HCEC 1CT (cell line): ENCODE data around the gene DMGDH.
A peak's percentile ranks its signal among the peaks of the same experiment; 100 is the strongest.
"Not testable (repeated sequence)": the region's sequence is repeated elsewhere in the genome, so short reads cannot be mapped to it uniquely, and the experiment has no call there.

ENCODE experiments used
- DNase-seq: peaks from one replicate; pipeline ENCODE4 v3.0.0-alpha.2; 2017

Gene DMGDH

DNA sequence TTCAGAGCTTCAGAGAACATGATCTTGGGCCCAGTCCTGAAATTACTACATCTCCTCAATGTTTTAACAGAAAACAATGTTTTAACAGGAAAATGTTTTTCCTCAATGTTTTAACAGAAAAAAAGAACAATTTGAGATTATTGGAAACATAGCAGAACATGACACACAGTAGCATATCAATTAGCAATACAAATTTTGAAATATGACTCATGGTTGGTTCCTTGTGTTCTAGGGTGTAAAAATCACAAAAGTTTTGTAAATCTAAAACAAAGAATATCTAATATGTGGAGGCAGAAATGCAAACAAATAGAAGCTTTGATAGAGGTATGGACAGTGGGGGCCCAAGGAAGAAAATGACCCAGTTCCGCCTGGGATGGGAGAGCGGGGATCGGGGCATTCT lies 61.6 kb downstream of the DMGDH start:
- DNase-seq: no peak

DNA sequence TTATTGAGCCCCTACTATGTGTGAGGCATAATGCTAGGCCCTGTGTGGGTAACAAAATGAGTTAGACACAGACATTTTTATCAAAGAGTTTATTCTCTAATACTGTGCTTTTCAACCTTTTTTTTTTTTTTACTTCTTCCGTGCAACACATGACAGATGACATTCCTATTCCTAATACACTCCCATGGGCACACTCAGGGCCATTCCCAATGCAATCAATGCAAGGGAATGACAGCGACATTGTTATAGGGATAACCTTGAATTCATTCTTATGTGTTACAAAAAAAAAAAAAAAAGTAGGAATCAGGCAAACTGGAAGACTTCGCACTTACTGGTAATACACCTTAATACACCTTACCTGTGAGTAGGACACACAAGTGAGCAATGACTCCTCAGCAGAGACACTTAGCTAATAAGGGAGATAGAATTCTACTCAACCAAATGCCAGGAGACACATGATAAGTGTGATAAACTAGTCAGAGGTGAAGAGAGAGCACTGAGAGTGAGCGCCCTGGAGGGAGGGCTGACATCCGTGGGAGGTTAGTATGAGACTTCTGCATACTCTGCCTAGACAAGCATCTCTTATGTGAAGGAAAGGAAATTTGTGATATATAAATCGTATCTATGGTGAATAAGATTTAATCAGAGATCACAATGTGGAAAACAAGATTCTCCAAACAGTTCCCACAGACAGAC lies 63.4 kb downstream of the DMGDH start:
- no peak for DNase-seq

DNA sequence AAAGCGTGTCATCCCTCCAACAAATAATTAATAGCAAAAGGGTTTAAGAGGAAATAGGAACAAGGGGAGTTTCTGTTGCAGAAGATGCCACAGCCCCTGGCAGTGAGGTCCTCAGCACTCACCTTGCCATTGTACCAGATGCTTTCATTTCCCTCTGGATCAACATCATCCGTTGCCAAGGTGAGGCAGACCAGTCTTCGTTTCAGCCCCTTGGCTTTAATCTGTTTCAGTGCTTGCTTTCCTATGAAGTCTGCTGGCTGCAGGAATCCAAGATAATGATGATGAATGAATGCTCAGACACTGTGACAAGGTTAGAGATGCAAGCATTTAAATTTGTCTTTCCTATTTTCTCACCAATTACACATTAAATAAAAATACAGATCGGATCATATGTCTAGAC lies 64.3 kb downstream of the DMGDH start:
- no peak for DNase-seq

DNA sequence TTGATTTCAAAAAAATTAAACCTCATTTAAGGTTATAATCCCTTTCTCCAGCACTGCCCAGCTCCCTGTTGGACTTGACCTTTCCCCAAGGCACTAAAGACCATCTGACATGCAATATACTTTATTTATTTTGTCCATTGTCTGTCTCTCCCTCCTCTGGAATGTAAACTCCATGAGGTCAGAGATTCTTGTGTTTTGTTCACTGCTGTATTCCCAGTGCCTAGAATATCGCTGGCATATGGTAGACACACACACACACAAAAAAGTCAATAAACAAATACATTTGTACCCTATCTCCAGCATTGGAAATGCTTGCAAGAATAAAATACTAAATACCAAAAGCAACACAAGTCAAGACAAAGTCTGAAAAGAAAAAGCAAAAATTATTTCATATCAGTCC lies 67.1 kb downstream of the DMGDH start:
- DNase-seq: no peak

DNA sequence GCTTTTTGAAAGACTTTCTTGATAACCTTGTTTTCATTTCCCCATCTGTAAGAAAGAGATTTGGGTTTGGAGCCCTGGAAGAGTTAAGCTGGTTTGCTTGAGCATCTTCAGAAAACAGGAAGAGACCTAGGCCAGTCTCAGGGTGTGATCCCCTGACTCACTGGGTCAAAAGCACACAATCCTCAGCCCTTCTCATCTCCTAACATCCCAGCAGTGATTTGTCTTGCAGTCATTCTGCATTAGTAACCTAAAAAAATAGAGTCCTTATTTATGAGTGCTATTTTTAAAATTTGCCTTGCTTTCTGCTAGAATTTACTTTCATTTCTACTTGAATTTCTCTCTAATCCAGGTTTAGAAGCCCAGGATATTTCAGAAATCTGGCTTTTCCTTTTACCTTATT lies 68.0 kb downstream of the DMGDH start:
- peak; percentile 19 for DNase-seq

DNA sequence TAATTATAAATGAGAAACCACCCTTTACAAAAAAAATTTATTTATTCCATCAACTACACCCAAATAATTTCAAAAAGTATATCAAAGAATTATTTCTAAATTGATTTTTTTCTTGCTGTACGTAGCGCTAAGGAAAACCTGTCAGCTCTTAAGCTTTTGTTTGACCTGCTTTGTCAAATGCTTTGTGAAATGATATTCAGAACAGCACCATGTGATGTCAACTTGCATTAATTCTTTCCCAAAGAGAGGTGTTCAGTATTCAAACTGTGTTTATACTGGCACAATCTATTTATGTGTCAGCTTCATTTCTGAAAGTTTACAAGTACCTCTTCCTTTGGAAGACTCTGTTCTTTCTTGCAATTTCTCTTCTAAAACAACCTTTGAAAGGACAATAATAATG lies 72.4 kb downstream of the DMGDH start:
- DNase-seq: no peak

DNA sequence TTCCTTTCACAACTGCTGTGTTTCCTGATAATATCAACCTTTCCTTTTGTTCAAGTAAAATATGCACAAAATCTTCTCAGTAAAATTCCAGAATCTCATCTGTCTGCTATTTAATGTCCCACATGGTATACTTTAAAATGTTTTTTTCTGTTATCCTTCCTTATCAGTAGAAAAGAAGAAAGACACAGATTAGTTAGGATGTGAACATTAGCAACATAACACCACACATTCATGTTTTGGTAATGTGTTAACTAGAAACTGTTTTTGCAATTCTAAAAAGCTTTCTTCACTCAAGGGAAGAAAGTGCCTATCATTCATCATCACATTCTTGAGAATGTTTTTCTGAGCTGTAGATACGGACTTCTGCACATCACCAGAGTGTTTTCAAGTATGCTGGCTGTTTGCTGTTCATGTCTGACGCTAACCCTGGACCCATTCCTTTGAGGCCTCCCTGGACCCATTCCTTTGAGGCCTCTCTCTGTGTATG lies 73.9 kb downstream of the DMGDH start:
- DNase-seq: no peak

DNA sequence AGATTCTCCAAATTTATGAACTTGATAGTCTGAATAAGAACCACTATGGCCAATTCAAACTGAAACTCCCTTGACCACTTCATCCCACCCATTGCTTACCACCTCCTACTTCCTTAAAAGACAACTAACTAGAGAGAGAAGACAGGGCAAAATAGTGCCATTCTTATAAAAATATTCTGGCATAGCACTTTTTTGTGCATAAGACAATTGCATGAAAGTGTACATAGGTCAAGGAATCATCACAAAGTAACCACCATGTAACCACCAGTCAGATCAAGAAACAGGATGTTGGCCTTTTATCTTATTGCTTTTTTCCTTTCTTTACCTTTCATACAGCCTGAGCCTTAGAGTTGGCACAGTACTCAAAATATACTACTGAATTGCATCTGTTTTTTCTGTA lies 76.3 kb downstream of the DMGDH start:
- no peak for DNase-seq

DNA sequence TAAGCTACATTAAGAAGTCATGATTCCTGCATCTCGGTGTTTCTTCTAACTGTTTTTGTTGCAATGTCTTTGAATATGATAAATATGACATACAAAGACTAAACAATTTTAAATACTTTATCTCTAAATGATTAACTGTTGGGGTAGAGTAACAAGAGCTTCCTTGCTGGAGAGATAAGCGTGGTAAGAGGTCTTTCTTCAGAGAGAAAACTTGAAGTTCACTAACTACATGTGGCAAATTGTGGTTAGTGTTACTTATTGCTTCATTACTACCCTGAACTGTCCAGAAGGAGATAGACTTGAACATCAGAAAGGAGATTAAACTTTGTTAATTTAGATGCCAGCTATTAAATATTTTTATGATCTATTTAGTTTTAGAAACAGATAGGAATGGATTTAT lies 77.3 kb downstream of the DMGDH start:
- DNase-seq: no peak

DNA sequence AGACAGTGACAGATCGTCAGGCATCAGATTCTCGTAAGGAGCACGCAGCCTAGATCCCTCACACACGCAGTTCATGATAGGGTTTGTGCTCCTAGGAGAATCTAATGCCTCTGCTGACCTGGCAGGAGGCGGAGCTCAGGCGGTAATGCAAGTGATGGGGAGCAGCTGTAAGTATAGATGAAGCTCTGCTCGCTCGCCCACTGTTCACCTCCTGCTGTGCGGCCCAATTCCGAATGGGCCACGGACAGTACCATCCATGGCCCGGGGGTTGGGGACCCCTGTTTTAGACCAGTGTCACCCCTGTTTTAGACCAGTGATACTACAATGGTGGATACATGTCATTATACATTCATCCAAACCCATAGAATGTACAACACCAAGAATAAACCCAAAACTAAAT lies 80.4 kb downstream of the DMGDH start:
- no peak for DNase-seq

DNA sequence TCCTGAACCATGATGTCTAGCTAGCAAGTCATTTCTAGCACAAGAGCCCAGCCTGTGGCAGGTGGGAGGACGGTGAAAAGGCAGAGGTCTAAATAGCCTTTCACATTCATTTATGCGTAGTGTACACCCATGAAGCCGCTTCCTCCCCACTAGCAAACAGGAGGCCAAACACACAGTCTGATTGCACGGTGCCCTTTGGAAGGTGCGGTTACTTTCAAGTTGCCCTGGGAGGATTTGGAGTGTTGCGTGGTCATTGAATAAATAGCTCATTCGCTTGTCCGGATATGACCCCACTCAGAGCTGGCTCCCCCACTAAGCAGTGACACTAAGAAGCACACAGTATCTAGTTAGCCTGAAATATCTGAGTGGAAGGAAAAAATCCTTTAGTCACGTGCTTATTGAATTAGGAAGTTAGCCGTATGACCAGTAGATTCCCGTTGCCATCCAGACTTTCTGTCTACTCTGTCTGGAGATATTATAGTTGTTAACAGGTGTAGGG lies 83.7 kb downstream of the DMGDH start:
- peak; percentile 32 for DNase-seq

DNA sequence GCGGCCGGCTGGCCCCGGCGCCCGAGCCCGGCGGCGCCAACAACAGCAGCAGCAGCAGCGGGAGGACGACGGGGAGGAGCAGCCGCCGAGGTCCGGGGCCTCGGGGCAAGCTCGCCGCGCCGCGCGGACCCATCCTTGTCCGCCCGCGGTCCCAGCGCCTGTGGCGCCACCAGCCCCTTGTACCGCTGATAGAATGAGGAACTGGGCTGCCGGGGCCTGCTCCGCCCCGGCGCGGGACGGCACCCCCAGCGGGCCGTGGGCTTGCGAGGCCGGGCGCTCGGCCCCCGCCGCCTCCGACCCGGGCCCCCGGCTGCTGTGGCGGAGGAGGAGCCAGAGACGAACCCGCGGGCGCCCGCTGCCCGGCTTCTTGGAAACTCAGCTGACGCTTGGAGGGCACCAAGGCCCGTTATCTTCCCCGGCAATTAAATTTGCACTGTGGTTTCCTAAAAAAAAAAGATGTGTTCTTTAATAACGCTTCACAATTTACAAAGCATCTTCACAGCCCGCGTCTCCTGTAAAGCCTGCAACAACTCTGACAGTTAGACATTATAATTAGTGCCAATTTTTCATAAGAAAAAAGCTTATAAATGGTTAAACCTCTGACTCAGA lies 84.3 kb downstream of the DMGDH start, which contains the start of gene ARSB:
TSS of gene ARSB (minus strand) at position 195 of the 609 bp plus-strand sequence. CDS start at position 133, 62 bp downstream.
- no peak for DNase-seq

DNA sequence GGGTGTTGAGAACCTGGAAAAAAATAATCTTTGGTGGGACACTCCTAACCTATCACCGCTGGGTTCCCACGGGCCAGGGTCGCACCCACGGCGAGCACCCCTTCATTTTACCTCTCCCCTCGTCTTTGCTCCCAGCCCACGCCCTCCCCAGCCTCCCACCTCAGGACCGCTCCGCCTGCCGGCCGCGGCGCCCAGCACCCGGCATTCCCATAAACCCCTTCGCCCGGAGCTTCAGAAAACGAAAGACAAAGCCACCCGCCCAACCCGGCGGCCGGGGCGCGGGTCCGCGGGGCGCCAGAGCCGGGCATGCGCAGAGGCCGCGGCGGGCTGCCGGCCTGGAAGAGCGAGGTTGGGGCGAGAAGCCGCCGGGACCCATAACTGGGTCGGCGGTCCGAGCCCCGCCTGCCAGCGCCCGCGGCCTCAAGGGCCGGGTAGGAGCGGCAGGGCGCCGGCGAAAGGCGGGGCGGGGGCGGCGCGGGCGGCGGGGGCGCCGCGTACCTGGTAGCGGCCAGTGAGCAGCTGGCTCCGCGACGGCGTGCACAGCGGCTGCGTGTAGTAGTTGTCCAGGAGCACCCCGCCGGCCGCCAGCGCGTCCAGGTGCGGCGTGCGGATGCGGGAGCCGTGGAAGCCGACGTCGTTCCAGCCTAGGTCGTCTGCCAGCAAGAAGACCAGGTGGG lies 84.9 kb downstream of the DMGDH start:
- DNase-seq: peak; percentile 82

DNA sequence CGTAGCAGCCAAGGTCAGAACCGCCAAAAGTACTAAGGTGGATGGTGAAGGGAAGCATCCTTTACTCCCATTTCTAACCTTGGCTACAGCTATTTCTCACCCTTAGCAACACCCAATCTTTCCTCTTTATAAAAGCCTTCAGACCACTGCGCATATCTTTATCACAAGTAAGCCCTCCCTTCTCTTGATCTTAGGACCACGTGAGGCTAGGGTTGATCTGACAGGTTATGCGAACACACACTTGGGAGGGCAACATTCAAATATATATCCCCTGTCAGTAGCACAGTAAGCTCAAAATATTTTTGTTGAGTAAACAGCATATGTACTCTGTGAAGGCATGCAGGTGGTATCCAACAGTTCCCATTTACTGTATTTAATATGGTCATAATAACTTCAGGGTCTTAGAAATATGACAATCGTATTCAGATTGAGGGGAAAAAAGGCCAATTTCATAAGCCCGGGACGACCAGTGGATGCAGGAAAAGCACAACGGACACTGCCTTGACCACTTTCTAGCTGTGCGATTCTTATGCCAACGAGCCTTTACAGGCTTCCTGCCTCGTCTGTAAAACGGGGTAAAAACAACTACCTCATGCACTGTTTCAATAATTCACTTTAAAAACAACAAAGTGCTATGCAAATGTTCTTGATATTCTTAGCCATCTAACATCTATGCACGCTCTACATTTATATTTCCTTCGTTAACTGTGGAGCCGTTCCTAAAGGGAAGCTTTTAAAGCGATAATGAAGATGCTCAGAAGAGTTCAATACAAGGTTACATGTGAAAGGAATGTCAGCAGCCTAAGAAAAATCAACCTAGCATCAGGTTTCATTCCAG lies 85.7 kb downstream of the DMGDH start:
- DNase-seq: no peak

DNA sequence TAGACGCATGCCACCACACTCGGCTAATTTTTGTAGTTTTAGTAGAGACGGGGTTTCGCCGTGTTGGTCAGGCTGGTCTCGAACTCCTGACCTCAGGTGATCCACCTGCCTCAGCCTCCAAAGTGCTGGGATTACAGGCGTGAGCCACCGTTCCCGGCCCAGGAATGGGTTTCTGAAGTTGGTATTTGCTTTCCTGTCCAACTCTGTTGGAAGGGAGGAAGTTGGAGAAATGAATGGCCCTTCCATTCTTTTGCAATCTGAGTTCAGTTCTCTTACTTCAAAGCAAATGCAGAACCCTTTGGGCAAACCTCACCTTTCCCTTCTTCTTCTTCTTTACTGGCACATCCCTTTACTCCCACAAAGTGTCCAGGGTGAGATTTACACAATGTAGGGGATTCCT lies 86.3 kb downstream of the DMGDH start:
- not testable (repeated sequence) for DNase-seq

DNA sequence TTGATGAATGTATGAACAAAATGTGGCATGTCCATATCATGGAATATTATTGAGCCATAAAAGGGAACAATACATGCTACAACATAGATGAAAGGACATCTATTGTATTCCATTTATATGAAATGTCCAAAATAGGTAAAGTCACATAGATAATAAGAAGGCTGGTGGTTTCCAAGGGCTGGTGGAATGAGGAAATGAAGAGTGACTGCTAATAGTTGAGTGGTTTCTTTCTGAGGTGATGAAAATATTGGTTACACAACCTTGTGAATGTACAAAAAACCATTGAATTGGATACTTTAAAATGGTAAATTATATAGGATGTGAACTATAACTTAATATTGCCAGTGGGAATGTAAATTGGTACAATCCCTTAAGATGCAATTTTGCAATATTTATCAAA lies 89.6 kb downstream of the DMGDH start:
- DNase-seq: no peak

DNA sequence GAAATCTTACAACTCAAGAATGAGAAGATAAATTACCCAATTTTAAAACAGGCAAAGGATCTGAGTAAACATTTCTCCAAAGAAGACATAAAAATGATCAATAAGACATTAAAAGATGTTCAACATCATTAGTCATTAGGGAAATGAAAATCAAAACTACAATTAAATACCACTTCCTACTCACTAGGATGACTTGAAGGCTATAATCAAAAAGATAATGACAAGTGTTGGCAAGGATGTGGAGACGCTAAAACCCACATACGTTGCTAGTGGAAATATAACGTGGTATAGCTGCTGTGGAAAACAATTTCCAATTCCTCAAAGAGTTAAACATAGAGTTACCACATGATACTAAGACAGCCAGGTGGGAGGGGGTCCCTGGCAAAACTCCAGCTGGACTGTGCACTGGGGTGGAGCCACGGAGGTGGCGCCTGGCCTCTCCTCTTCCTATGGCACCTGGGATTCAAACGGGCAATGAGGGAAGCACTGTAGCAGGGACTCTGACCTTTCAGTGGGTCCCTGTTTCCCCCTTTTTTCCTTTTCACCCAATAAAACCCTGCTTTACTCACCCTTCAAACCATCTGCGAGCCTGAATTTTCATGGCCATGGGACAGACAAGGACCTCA lies 90.2 kb downstream of the DMGDH start:
- DNase-seq: no peak

DNA sequence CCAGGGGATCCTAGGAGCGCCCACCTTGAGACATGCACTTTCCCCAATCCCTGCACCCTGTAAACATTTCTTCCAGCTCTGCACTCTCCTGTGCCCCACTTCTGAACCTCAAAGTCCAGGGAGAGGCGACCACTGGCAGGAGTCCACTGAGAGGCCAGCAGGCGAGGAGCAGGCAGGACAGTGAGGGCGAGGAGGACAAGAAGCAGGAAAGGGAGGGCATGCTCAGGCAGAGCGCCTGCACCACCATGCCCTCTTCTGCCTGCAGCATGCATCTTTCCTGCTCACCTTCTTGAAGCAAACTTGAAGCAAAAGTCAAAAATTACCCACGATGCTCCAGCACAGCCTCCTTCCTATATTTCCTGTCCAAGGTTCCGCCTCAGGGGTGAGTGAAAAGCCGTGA lies 94.4 kb downstream of the DMGDH start:
- DNase-seq: no peak

DNA sequence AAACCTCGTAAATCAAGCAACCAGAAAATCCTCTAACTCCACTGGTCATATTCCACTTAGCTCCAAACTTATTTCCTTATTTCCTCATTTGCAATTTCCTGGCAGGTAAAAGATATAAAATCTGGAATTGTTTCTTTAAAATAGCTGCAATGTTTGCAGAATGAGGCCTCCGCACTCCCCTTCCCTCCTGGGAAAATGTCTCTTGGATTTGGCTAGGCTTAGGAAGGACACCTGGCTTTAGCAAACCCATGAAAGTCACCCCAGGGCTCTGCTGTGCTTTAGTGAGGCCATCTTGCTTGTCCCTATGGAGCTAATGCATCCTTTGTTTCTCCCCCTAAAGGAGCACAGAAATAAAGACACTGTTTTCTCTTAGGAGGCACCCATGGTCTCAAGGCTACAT lies 94.9 kb downstream of the DMGDH start:
- DNase-seq: no peak

DNA sequence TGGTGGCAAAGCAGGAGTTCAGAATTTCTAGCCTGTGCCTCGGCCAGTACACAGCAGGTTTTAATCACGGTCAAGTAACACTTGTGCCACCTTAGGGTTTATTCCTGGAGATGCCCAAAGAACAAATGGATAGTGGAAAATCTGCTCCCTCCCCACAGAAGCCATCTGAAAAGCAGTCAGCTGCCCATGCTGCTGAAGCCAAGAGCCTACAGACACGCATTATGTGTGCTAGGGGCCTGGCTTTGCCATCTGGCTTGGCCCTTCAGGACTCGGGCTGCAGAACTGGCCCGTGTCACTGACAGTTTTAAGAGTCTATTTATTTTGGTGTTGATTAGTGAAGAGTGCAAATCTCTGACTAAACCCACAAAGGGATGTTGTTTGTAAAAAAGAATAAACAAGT lies 95.5 kb downstream of the DMGDH start:
- no peak for DNase-seq

DNA sequence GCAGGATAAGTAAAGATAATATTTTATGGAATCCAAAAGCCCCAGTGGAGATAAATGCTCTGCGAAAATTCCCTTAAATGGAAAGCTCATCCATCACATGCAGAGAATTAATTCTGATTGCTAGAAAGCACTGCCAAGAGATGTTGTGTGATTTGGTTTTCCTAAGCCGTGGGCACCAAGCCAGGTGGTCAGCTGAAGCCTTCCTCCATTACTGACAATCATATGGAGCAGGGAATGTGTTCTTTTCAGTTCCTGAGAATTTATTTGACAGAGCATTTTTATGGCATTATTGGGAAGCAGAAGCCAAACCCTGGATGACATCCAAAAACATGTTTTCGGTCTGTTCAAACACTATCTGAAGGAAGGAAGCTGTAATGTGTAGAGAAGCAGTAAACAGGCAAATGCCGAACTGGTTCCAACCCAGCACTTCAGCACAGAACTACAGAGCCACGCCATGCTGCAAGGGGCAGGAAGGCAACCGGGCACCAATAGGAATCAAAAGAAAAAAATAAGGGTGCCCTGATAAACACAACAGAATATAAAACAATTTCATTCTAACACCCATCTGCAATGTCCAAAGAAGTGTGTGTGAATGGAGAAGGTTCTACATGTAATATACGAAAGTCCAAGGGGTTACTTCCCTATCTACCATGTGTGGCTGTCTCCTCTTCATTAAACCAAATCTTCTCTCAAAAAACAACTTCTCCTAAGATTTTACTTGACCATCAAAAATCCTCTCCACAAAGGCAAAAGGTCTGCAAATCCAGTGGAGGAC lies 96.6 kb downstream of the DMGDH start:
- peak; percentile 23 for DNase-seq

DNA sequence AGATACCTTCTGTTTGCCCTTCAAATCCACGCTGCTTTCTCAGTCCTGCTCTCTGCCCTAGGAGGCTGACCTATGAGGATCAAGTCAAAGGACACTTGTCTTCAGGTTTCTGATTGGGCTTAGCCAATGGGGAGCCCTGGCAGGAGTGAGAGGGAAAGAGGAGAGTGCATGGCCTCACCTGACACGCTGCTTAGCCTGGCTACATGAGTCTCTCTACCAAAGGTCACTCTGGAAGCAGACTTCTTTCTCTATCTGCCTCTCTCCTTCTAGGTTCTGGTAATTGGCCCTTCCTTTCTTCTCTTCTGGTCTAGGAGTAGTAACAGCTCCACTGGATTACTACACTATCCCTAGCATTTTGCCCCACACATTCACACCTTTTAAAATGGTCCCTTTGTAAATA lies 97.5 kb downstream of the DMGDH start:
- no peak for DNase-seq
